CD4-positive, alpha-beta memory T cell (primary cell): ENCODE data around the gene IGFL1. TPM values are rescaled to one million over a fixed set of nuclear protein-coding genes. Genes with fewer than 3 reads are reported as not detected.
"Not testable (repeated sequence)": the region's sequence is repeated elsewhere in the genome, so short reads cannot be mapped to it uniquely, and the experiment has no call there.

Experiments
- CTCF ChIA-PET: fragments of 350-600 bp; sonication (Branson Sonifier 250); formaldehyde crosslinking; loops from one replicate; lab custom pipeline; 2021; ENCODE audit warnings: inconsistent platforms; ENCODE audit not compliant: partially characterized antibody; lab: Charles Lee
- POLR2A ChIA-PET: fragments of 350-600 bp; sonication (Branson Sonifier 250); formaldehyde crosslinking; loops from one replicate; lab custom pipeline; 2021; ENCODE audit not compliant: partially characterized antibody; lab: Charles Lee
- DNase-seq, 5 donors: peaks; one replicate each; pipeline versions ENCODE4 v3.0.0 to v3.0.0-alpha.2; 2020 to 2022; ENCODE audit warnings: mixed read lengths in 1 of 5
- H3K27ac ChIP-seq: one replicate; pipeline ENCODE4 v1.7.0; 2013; ENCODE audit warnings: low read depth, low read length
- H3K27me3 ChIP-seq: 2 replicates; pipeline ENCODE4 v1.7.0; 2013; ENCODE audit warnings: mild to moderate bottlenecking, low read length, moderate library complexity; ENCODE audit not compliant: insufficient read depth
- H3K36me3 ChIP-seq: 2 replicates; pipeline ENCODE4 v1.7.0; 2013; ENCODE audit warnings: mild to moderate bottlenecking, low read length, moderate library complexity; ENCODE audit not compliant: insufficient read depth
- H3K4me1 ChIP-seq: 2 replicates; pipeline ENCODE4 v1.7.0; 2013; ENCODE audit warnings: mild to moderate bottlenecking, low read length, moderate library complexity; ENCODE audit not compliant: insufficient read depth
- H3K4me3 ChIP-seq, 2 donors: one replicate each; pipeline ENCODE4 v1.7.0; 2013; ENCODE audit warnings: low read length in 2 of 2, mild to moderate bottlenecking in 1 of 2
- H3K9me3 ChIP-seq, 2 donors: one replicate each; pipeline ENCODE4 v1.7.0; 2013; ENCODE audit warnings: low read length in 2 of 2, control low read depth in 1 of 2; ENCODE audit not compliant: control insufficient read depth in 1 of 2
- H3K27ac Mint-ChIP-seq, 7 donors: one replicate each; pipeline ENCODE4 v1.8.0; 2020 to 2021; ENCODE audit warnings: mixed read lengths in 7 of 7, mild to moderate bottlenecking in 6 of 7, inconsistent platforms in 3 of 7, moderate library complexity in 3 of 7
- H3K27me3 Mint-ChIP-seq, 2 donors: one replicate each; pipeline ENCODE4 v1.8.0; 2020 to 2021; ENCODE audit warnings: mixed read lengths in 2 of 2
- H3K36me3 Mint-ChIP-seq, 2 donors: one replicate each; pipeline ENCODE4 v1.8.0; 2020 to 2021; ENCODE audit warnings: mixed read lengths in 2 of 2, inconsistent platforms in 1 of 2, mild to moderate bottlenecking in 1 of 2
- H3K4me1 Mint-ChIP-seq, 4 donors: one replicate each; pipeline ENCODE4 v1.8.0; 2020 to 2021; ENCODE audit warnings: mixed read lengths in 4 of 4, mild to moderate bottlenecking in 1 of 4
- H3K4me3 Mint-ChIP-seq, 8 donors: one replicate each; pipeline ENCODE4 v1.8.0; 2020 to 2021; ENCODE audit warnings: mixed read lengths in 8 of 8, mild to moderate bottlenecking in 7 of 8, moderate library complexity in 6 of 8, inconsistent platforms in 3 of 8
- H3K9me3 Mint-ChIP-seq, 8 donors: one replicate each; pipeline ENCODE4 v1.8.0; 2020 to 2021; ENCODE audit warnings: mixed read lengths in 8 of 8, mild to moderate bottlenecking in 5 of 8, inconsistent platforms in 3 of 8, moderate library complexity in 1 of 8
- intact Hi-C: fragments of 100-400 bp; cut with micrococcal nuclease; formaldehyde crosslinking; loops from one replicate; pipeline ENCODE4 v1.15.1; 2023
- polyA plus RNA-seq, 2 donors: library from polyadenylated mRNA; unstranded; fragments of 300-500 nt; fragmentation: Illumina TruSeq; gene quantifications; one replicate each; pipeline ENCODE4 v1.2.3, GENCODE V29; 2021
- total RNA-seq, 2 experiments: library from RNA; stranded (reverse); gene quantifications; one replicate each; pipeline ENCODE4 v1.2.3, GENCODE V29; 2021

IGFL1 gene
- total and polyA plus RNA-seq, 4 experiments from 2014 or later, result not detected

DNA sequence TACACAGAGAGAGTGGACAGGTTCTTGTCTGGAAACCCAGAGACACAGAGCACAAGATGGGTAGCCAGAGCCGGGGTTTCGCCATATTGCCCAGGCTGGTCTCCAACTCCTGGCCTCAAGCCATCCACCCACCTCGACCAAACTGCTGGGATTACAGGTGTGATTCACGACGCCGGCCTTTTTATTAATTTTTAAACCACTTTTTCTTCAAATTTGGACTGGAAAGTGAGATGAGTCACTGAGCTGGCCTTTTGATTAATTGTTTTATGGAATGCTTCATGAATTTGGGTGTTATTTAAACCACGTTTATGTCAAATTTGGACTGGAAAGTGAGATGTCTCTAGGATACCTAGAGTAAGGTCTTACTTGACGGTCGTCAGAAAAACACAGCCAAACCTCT, 12.1 kb upstream of the IGFL1 start:
- H3K27me3 ChIP-seq, result no peaks in the 10 kb centered on the region
- CTCF ChIA-PET, result no interaction called here
- no peaks in the 10 kb centered on the region for H3K36me3 Mint-ChIP-seq
- H3K27ac Mint-ChIP-seq, result no peak overlapping the region
- no peaks in the 10 kb centered on the region for H3K4me1 ChIP-seq
- H3K27ac ChIP-seq, result no peak overlapping the region
- intact Hi-C loops, result no loop called here
- POLR2A ChIA-PET, result no interaction called here
- no peaks in the 10 kb centered on the region for H3K9me3 ChIP-seq
- H3K27me3 Mint-ChIP-seq, result peaks cover 16 to 34% of the 10 kb centered on the region in 2 donors
- no peak overlapping the region for H3K4me3 ChIP-seq
- no peak for DNase-seq
- peaks cover 0 to 5% (median 0%) of the 10 kb centered on the region in 8 donors for H3K9me3 Mint-ChIP-seq
- H3K4me3 Mint-ChIP-seq, result no peak overlapping the region
- H3K36me3 ChIP-seq, result no peaks in the 10 kb centered on the region
- no peaks in the 10 kb centered on the region for H3K4me1 Mint-ChIP-seq

DNA sequence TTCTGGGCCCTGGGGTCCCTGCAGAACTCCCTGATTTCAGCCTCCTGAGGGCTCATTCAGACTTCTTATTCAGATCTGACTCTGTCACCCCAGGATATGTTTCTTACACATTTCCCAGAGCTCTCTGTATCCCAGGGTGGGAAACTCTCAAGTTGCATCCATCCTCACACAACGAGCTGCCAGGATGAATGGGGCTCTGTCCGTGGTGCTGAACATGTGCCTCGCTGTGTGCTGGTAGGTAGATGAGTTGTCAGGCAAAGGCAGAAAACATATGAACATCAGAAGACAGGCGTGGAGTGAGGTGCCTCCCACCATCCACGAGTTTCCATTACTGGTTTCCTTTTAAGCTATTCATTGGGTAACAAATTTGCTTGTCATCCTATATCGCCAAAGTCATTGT, 11.4 kb upstream of the IGFL1 start:
- no peaks in the 10 kb centered on the region for H3K27me3 ChIP-seq
- H3K9me3 ChIP-seq, result no peaks in the 10 kb centered on the region
- ChIA-PET POLR2A (no interaction called here), CTCF (no interaction called here)
- no peak overlapping the region for H3K4me3 ChIP-seq
- intact Hi-C loops, result no loop called here
- no peak overlapping the region for H3K4me3 Mint-ChIP-seq
- no peak overlapping the region for H3K27ac Mint-ChIP-seq
- H3K27me3 Mint-ChIP-seq, result peaks cover 17 to 33% of the 10 kb centered on the region in 2 donors
- H3K4me1 ChIP-seq, result no peaks in the 10 kb centered on the region
- no peaks in the 10 kb centered on the region for H3K36me3 ChIP-seq
- H3K4me1 Mint-ChIP-seq, result no peaks in the 10 kb centered on the region
- no peak for DNase-seq
- no peak overlapping the region for H3K27ac ChIP-seq
- H3K9me3 Mint-ChIP-seq, result peaks cover 0 to 5% (median 0%) of the 10 kb centered on the region in 8 donors
- H3K36me3 Mint-ChIP-seq, result no peaks in the 10 kb centered on the region

DNA sequence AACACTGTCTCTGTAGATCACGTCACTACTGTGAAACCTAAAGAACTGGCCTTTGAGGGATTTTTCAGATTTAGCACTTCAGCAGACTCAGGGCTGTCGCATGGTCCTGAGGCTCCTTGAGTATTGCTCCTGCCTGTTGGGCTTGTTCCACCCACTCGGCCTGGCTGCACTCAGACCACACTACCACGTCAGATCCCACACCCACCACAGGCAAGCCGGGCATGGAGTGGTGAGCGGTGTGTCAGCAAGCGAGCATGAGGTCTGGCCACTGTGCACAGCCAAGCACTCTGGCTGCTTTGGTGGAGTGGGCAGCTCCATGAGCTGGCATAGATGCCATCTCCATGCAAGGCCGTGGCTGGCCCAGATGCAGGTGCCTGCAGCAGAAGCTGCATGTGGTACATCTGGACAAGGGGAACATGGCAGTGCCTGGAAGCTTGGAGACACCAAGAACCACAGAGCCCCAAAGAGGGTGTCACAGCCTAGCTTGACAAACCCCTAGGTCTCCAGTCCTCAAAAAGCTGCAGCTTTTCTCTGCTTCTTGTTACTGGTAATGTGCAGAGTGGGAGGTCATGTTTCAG, 9.4 kb upstream of the IGFL1 start:
- ChIA-PET POLR2A (no interaction called here), CTCF (no interaction called here)
- DNase-seq, result no peak
- no peaks in the 10 kb centered on the region for H3K4me1 Mint-ChIP-seq
- peaks cover 22 to 30% of the 10 kb centered on the region in 2 donors for H3K27me3 Mint-ChIP-seq
- H3K9me3 Mint-ChIP-seq, result peaks cover 0 to 3% (median 0%) of the 10 kb centered on the region in 8 donors
- H3K9me3 ChIP-seq, result no peaks in the 10 kb centered on the region
- H3K4me3 ChIP-seq, result no peak overlapping the region
- H3K36me3 ChIP-seq, result no peaks in the 10 kb centered on the region
- H3K27ac ChIP-seq, result no peak overlapping the region
- intact Hi-C loops, result no loop called here
- H3K27ac Mint-ChIP-seq, result no peak overlapping the region
- no peaks in the 10 kb centered on the region for H3K36me3 Mint-ChIP-seq
- H3K4me3 Mint-ChIP-seq, result no peak overlapping the region
- no peaks in the 10 kb centered on the region for H3K27me3 ChIP-seq
- no peaks in the 10 kb centered on the region for H3K4me1 ChIP-seq

DNA sequence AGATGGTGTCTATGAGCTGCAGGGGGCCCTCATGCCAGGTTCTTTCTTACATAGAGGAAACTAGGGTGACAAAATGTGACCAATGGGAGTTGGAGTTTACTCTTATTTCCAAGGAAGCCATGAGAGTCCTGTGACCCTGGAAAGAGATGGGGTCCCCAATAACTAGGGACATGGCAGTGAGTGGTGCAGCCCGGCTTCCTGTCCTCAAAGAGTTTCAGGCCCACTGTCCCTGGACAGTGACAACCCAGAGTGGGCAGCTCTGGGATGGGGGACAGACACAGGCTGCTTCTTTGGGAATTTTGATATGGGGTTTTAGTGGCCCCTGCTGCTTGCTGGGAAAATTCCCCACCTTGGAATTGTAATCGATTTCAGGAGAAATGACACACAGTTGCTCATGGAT, 8.4 kb upstream of the IGFL1 start:
- no peak overlapping the region for H3K4me3 Mint-ChIP-seq
- H3K9me3 ChIP-seq, result no peaks in the 10 kb centered on the region
- CTCF ChIA-PET, result no interaction called here
- H3K36me3 Mint-ChIP-seq, result no peaks in the 10 kb centered on the region
- H3K9me3 Mint-ChIP-seq, result peaks cover 0 to 3% (median 0%) of the 10 kb centered on the region in 8 donors
- no peaks in the 10 kb centered on the region for H3K36me3 ChIP-seq
- peaks cover 5 to 9% (median 7%) of the 10 kb centered on the region in 4 donors for H3K4me1 Mint-ChIP-seq
- POLR2A ChIA-PET, result no interaction called here
- no peak overlapping the region for H3K4me3 ChIP-seq
- peaks cover 22 to 30% of the 10 kb centered on the region in 2 donors for H3K27me3 Mint-ChIP-seq
- intact Hi-C loops, result no loop called here
- H3K27ac ChIP-seq, result no peak overlapping the region
- peaks cover 10% of the 10 kb centered on the region for H3K4me1 ChIP-seq
- H3K27ac Mint-ChIP-seq, result no peak overlapping the region
- no peak for DNase-seq
- no peaks in the 10 kb centered on the region for H3K27me3 ChIP-seq

DNA sequence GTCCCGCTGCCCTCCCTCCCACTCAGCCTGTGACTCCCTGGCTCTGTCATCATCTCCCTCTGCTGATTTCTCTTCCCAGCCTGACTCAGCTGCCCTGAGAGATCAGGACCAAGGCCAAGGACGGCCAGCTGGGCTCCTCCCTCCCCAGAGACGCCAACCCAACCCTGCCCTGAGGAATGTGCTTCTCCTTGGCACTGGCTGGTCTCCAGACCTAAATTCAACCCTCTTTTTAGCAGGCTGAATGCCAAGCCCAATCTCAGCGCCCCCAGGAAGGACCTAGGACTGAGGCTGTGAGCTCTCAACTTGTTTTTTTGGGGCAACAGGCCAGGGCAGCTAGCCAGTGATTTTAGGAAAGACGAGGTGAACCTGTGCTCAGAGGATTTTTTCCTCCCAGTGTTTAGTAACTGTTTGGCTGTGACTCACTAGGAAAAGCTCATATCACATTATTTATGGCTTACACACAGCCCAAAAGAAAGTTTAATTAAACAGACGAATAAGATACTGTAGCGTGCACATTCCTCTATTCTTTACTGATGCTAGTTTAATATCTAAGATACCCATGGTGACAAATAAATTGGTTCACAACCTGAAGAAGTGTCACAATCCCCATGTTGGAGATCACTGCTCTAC, 7.4 kb upstream of the IGFL1 start:
- no peak overlapping the region for H3K27ac ChIP-seq
- ChIA-PET CTCF (no interaction called here), POLR2A (no interaction called here)
- no peaks in the 10 kb centered on the region for H3K27me3 ChIP-seq
- Mint-ChIP-seq H3K27me3 (peaks cover 22 to 29% of the 10 kb centered on the region in 2 donors), H3K4me1 (peaks cover 5 to 9% (median 7%) of the 10 kb centered on the region in 4 donors), H3K9me3 (peaks cover 0 to 2% (median 0%) of the 10 kb centered on the region in 8 donors), H3K27ac (no peak overlapping the region), H3K36me3 (no peaks in the 10 kb centered on the region), H3K4me3 (peak overlapping the region in 1 of 8 donors; percentile 27)
- H3K36me3 ChIP-seq, result no peaks in the 10 kb centered on the region
- no peak for DNase-seq
- intact Hi-C loops, result no loop called here
- peaks cover 10% of the 10 kb centered on the region for H3K4me1 ChIP-seq
- H3K9me3 ChIP-seq, result no peaks in the 10 kb centered on the region
- H3K4me3 ChIP-seq, result no peak overlapping the region

DNA sequence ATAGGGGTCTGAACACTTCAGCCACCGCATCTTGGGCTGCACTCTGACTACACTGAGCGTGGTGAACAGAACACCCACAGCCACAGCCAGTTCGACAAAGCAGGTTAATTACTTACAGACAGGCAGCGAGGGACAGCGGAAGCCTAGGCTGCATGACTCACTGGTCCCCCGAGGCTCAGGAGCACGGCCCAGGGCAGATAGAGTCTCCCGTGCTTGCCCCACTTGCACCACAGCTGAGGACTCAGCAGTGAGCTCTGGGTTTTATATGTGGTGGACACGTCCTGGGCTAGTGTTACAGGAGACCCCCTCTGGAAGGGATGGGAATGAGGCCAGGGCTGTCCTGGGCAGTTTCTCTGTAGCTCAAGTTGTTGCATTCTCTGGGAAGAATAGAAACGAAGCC, 5.8 kb upstream of the IGFL1 start:
- POLR2A ChIA-PET, H3K36me3 Mint-ChIP-seq, intact Hi-C loops: not testable (repeated sequence)

DNA sequence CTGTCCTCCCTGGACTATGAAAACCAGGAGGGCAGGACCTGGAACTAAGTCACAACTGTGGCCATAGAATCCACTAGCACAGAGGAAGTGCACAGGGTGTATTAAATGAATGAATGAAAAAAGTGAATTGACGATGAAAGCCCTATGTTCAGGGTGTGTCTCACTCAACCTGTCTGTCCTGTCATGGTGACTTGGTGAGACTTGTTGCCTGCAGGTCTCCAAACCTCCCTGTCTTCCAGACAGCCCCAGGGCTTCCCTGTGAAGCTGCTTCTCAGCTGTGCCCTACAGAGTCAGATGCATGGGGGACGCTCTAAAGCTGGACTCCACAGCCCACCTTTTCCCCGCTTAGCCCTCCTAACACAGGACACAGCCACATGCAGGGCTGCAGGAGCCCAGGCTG, 4.8 kb upstream of the IGFL1 start:
- ChIA-PET POLR2A (no interaction called here), CTCF (no interaction called here)
- peaks cover 5 to 9% (median 7%) of the 10 kb centered on the region in 4 donors for H3K4me1 Mint-ChIP-seq
- peaks cover 10% of the 10 kb centered on the region for H3K4me1 ChIP-seq
- no peaks in the 10 kb centered on the region for H3K27me3 ChIP-seq
- no peaks in the 10 kb centered on the region for H3K36me3 ChIP-seq
- H3K9me3 ChIP-seq, result no peaks in the 10 kb centered on the region
- no peak overlapping the region for H3K27ac ChIP-seq
- no peaks in the 10 kb centered on the region for H3K36me3 Mint-ChIP-seq
- intact Hi-C loops, result no loop called here
- no peak for DNase-seq
- no peaks in the 10 kb centered on the region for H3K9me3 Mint-ChIP-seq
- H3K4me3 ChIP-seq, result no peak overlapping the region
- no peak overlapping the region for H3K4me3 Mint-ChIP-seq
- peaks cover 20 to 30% of the 10 kb centered on the region in 2 donors for H3K27me3 Mint-ChIP-seq
- H3K27ac Mint-ChIP-seq, result no peak overlapping the region

More for the DNA sequence above, 5.8 kb upstream of the IGFL1 start:
- DNase-seq, H3K27ac ChIP-seq, H3K9me3 ChIP-seq, H3K4me3 ChIP-seq, H3K4me3 Mint-ChIP-seq, H3K36me3 ChIP-seq, H3K27ac Mint-ChIP-seq, H3K27me3 ChIP-seq, CTCF ChIA-PET, H3K9me3 Mint-ChIP-seq, H3K4me1 ChIP-seq, H3K4me1 Mint-ChIP-seq: not testable (repeated sequence)
- H3K27me3 Mint-ChIP-seq, result peaks cover 24% of the 10 kb centered on the region in 2 donors
